ENCODE measurements around the gene NEDD4.
"Not testable (repeated sequence)": the region's sequence is repeated elsewhere in the genome, so short reads cannot be mapped to it uniquely, and the experiment has no call there.

The NEDD4 gene

GRCh38 chr15:55993111-55993803, at the start of gene NEDD4:
Gene NEDD4, minus strand, starts transcription at chr15:55993612. Its CDS starts 57 bp downstream, at chr15:55993555.
- peak; percentile 90 for DNase-seq

- peak; percentile 16 for DNase-seq
Measured at GRCh38 chr15:56042498-56042897, 49.1 kb upstream of the NEDD4 start.

- DNase-seq, result no peak
Measured at GRCh38 chr15:56042031-56042430, 48.6 kb upstream of the NEDD4 start.

- DNase-seq, result peak; percentile 96
Measured at GRCh38 chr15:56040081-56041035, 46.9 kb upstream of the NEDD4 start.

GRCh38 chr15:56038707-56039106, 45.3 kb upstream of the NEDD4 start:
- DNase-seq, result no peak

- peak; percentile 65 for DNase-seq
Measured at GRCh38 chr15:56038015-56038414, 44.6 kb upstream of the NEDD4 start.

- DNase-seq, result no peak
Measured at GRCh38 chr15:56036546-56037067, 43.2 kb upstream of the NEDD4 start.

GRCh38 chr15:56035166-56035565, 41.8 kb upstream of the NEDD4 start:
- no peak for DNase-seq

GRCh38 chr15:56034514-56034913, 41.1 kb upstream of the NEDD4 start:
- no peak for DNase-seq

GRCh38 chr15:56032373-56032772, 39.0 kb upstream of the NEDD4 start:
- no peak for DNase-seq

- DNase-seq, result no peak
Measured at GRCh38 chr15:56031836-56032235, 38.4 kb upstream of the NEDD4 start.

GRCh38 chr15:56031402-56031801, 38.0 kb upstream of the NEDD4 start:
- no peak for DNase-seq

- no peak for DNase-seq
Measured at GRCh38 chr15:56028430-56028829, 35.0 kb upstream of the NEDD4 start.

GRCh38 chr15:56023160-56023559, 29.7 kb upstream of the NEDD4 start:
- not testable (repeated sequence) for DNase-seq

- no peak for DNase-seq
Measured at GRCh38 chr15:56019819-56020486, 26.5 kb upstream of the NEDD4 start.

- DNase-seq, result peak; percentile 38
Measured at GRCh38 chr15:56019060-56019793, 25.8 kb upstream of the NEDD4 start.

GRCh38 chr15:56017920-56018319, 24.5 kb upstream of the NEDD4 start:
- no peak for DNase-seq

GRCh38 chr15:56017511-56017910, 24.1 kb upstream of the NEDD4 start:
- no peak for DNase-seq

GRCh38 chr15:56016281-56016680, 22.9 kb upstream of the NEDD4 start:
- no peak for DNase-seq

- DNase-seq, result no peak
Measured at GRCh38 chr15:56014677-56015076, 21.3 kb upstream of the NEDD4 start.

GRCh38 chr15:56007053-56007452, 13.6 kb upstream of the NEDD4 start:
- peak; percentile 24 for DNase-seq

- peak; percentile 63 for DNase-seq
Measured at GRCh38 chr15:56006371-56006770, 13.0 kb upstream of the NEDD4 start.

Data from fibroblast of upper back skin (primary cell).